SH-SY5Y (cell line): ENCODE results near the gene TULP1.

Experiments
- GATA2 ChIP-seq: IDR thresholded peaks from 2 replicates; pipeline ENCODE4 v1.6.1; 2011; ENCODE audit warnings: mild to moderate bottlenecking, low read depth, low read length
- GATA3 ChIP-seq: IDR thresholded peaks from 2 replicates; pipeline ENCODE4 v1.6.1; 2011; ENCODE audit warnings: low read depth, mild to moderate bottlenecking, low read length, moderate library complexity

- no peak for TF ChIP-seq GATA2
- TF ChIP-seq GATA3: no peak
Observed at GRCh38 chr6:35484921-35485392, 27.7 kb downstream of the TULP1 start.
